Fibroblast of lung (primary cell): ENCODE data around the gene SPATA6L.

Experiments used
- EZH2 ChIP-seq: IDR thresholded peaks from 2 replicates; pipeline ENCODE4 v1.5.1; 2012; ENCODE audit warnings: low read length, control low read depth, mild to moderate bottlenecking; ENCODE audit errors: missing control alignments
- TF ChIP-seq, protein P1 (sequence below), 2 donors: IDR thresholded peaks in 1 of 2; conservative IDR thresholded peaks in 1 of 2; 1 replicate in 1 of 2; 2 replicates in 1 of 2; pipeline ENCODE4 v1.5.1; 2011 to 2012; ENCODE audit warnings: low read length in 2 of 2, control low read depth in 1 of 2, inconsistent platforms in 1 of 2, low read depth in 1 of 2, mild to moderate bottlenecking in 1 of 2

GRCh38 chr9:4706971-4707622 is 40.8 kb upstream of the SPATA6L start:
- TF ChIP-seq, protein P1, sequence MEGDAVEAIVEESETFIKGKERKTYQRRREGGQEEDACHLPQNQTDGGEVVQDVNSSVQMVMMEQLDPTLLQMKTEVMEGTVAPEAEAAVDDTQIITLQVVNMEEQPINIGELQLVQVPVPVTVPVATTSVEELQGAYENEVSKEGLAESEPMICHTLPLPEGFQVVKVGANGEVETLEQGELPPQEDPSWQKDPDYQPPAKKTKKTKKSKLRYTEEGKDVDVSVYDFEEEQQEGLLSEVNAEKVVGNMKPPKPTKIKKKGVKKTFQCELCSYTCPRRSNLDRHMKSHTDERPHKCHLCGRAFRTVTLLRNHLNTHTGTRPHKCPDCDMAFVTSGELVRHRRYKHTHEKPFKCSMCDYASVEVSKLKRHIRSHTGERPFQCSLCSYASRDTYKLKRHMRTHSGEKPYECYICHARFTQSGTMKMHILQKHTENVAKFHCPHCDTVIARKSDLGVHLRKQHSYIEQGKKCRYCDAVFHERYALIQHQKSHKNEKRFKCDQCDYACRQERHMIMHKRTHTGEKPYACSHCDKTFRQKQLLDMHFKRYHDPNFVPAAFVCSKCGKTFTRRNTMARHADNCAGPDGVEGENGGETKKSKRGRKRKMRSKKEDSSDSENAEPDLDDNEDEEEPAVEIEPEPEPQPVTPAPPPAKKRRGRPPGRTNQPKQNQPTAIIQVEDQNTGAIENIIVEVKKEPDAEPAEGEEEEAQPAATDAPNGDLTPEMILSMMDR (conservative IDR thresholded peaks at IDR 0.05 in 1 of 2, IDR thresholded peaks at IDR 0.05 in 1 of 2; ENCODE audit: low read depth in 1 of 2, low read length in 2 of 2), result no peak
- TF ChIP-seq EZH2, result no peak
